SK-N-SH (cell line): Measurements from ENCODE around the gene NAT8L. TPM values are rescaled to one million over a fixed set of nuclear protein-coding genes. Genes with fewer than 3 reads are reported as not detected.

Experiments
- CTCF ChIA-PET: fragments of 300-600, 350-600 bp; formaldehyde crosslinking; extraction: SDS; loops from one replicate; lab custom pipeline; 2021; lab: Yijun Ruan, JAX
- POLR2A ChIA-PET: fragments of 350-600 bp; sonication (Branson Sonifier 250); formaldehyde crosslinking; extraction: SDS; loops from one replicate; lab custom pipeline; 2020; ENCODE audit warnings: antibody characterized with exemption, inconsistent platforms; lab: Yijun Ruan, JAX
- DNase-seq: peaks from one replicate; pipeline ENCODE4 v3.0.0; 2012
- H2AFZ ChIP-seq: fragments of 200-600 bp; sonication (generic); 2 replicates; pipeline ENCODE4 v1.8.1; 2016; ENCODE audit warnings: antibody characterized with exemption, mild to moderate bottlenecking, low read depth
- H3F3A ChIP-seq: fragments of 200-600 bp; sonication (generic); replicated peaks from 2 replicates; pipeline ENCODE3; 2016; ENCODE audit warnings: antibody characterized with exemption, mild to moderate bottlenecking; ENCODE audit not compliant: insufficient read depth
- H3K27ac ChIP-seq, 2 experiments: fragments of 200-500 bp in 1 of 2; fragments of 200-600 bp in 1 of 2; sonication (Bioruptor generic) in 1 of 2; sonication (generic), shearing (Covaris generic) in 1 of 2; 2 replicates each; pipeline versions ENCODE4 v1.5.1 to v1.6.1; 2014 to 2016; ENCODE audit warnings: low read depth in 2 of 2, inconsistent platforms in 1 of 2, low read length in 1 of 2, mild to moderate bottlenecking in 1 of 2, mixed read lengths in 1 of 2
- H3K27me3 ChIP-seq: fragments of 200-600 bp; sonication (generic), shearing (Covaris generic); 2 replicates; pipeline ENCODE4 v1.6.1; 2016; ENCODE audit warnings: mixed run types; ENCODE audit not compliant: insufficient read depth
- H3K36me3 ChIP-seq, 2 experiments: fragments of 200-500 bp in 1 of 2; fragments of 200-600 bp in 1 of 2; sonication (Bioruptor generic) in 1 of 2; sonication (generic) in 1 of 2; replicated peaks in 1 of 2; 2 replicates each; pipeline versions ENCODE3 to v1.5.1; 2014 to 2016; ENCODE audit warnings: low read length in 1 of 2, mild to moderate bottlenecking in 1 of 2; ENCODE audit not compliant: insufficient read depth in 2 of 2, control insufficient read depth in 1 of 2
- H3K4me1 ChIP-seq, 2 experiments: fragments of 200-500 bp in 1 of 2; fragments of 200-600 bp in 1 of 2; sonication (Bioruptor generic) in 1 of 2; sonication (generic), shearing (Covaris generic) in 1 of 2; 2 replicates each; pipeline versions ENCODE4 v1.5.1 to v1.6.1; 2014 to 2016; ENCODE audit warnings: low read depth in 1 of 2, low read length in 1 of 2, mixed run types in 1 of 2; ENCODE audit not compliant: insufficient read depth in 2 of 2, control insufficient read depth in 1 of 2
- H3K4me2 ChIP-seq: fragments of 200-600 bp; sonication (generic), shearing (Covaris generic); 2 replicates; pipeline ENCODE4 v1.6.1; 2017; ENCODE audit warnings: mixed run types
- H3K4me3 ChIP-seq, 2 experiments: fragments of 200-500 bp in 1 of 2; fragments of 200-600 bp in 1 of 2; sonication (Bioruptor generic) in 1 of 2; sonication (generic), shearing (Covaris generic) in 1 of 2; 2 replicates each; pipeline versions ENCODE4 v1.5.1 to v1.8.1; 2014 to 2016; ENCODE audit warnings: low read depth in 2 of 2, inconsistent platforms in 1 of 2, low read length in 1 of 2, mild to moderate bottlenecking in 1 of 2, mixed read lengths in 1 of 2, moderate library complexity in 1 of 2
- H3K79me2 ChIP-seq: fragments of 200-600 bp; sonication (generic); 2 replicates; pipeline ENCODE4 v1.8.1; 2017; ENCODE audit warnings: mild to moderate bottlenecking; ENCODE audit not compliant: insufficient read depth
- H3K9ac ChIP-seq: fragments of 200-600 bp; sonication (generic); 2 replicates; pipeline ENCODE4 v1.6.1; 2017; ENCODE audit warnings: mixed run types
- H3K9me2 ChIP-seq: fragments of 200-600 bp; sonication (generic); 2 replicates; pipeline ENCODE4 v1.6.1; 2017; ENCODE audit warnings: mixed run types
- H3K9me3 ChIP-seq: fragments of 200-600 bp; sonication (generic); 2 replicates; pipeline ENCODE4 v1.6.1; 2017; ENCODE audit warnings: mixed run types, mild to moderate bottlenecking, moderate library complexity
- H4K20me1 ChIP-seq: fragments of 200-600 bp; sonication (generic); 2 replicates; pipeline ENCODE4 v1.6.1; 2017; ENCODE audit warnings: mild to moderate bottlenecking, mixed run types; ENCODE audit not compliant: insufficient read depth
- CHD2 ChIP-seq: fragments of 150-350 bp; IDR thresholded peaks from 2 replicates; pipeline ENCODE4 v1.6.1; 2018; ENCODE audit warnings: low read length; ENCODE audit not compliant: partially characterized antibody
- EP300 ChIP-seq, 2 experiments: IDR thresholded peaks; 2 replicates each; pipeline versions ENCODE4 v1.4.0 to v1.6.1; 2012; ENCODE audit warnings: borderline replicate concordance in 1 of 2, low read depth in 1 of 2, low read length in 1 of 2
- EZH2phosphoT487 ChIP-seq: fragments of 200-600 bp; sonication (generic); IDR thresholded peaks from 2 replicates; pipeline ENCODE4 v1.6.1; 2017; ENCODE audit warnings: low read depth, mixed run types, mild to moderate bottlenecking, antibody characterized with exemption, moderate library complexity, borderline replicate concordance
- FOSL2 ChIP-seq: IDR thresholded peaks from 2 replicates; pipeline ENCODE4 v1.4.0; 2012; ENCODE audit warnings: low read depth, mild to moderate bottlenecking, moderate library complexity, borderline replicate concordance
- NRF1 ChIP-seq: IDR thresholded peaks from 2 replicates; pipeline ENCODE4 v1.6.1; 2012; ENCODE audit warnings: low read depth, mild to moderate bottlenecking, low read length
- POLR2AphosphoS5 ChIP-seq: IDR thresholded peaks from 2 replicates; pipeline ENCODE4 v1.6.1; 2012; ENCODE audit warnings: low read depth, low read length
- RCOR1 ChIP-seq: fragments of 150-350 bp; IDR thresholded peaks from 2 replicates; pipeline ENCODE4 v1.6.1; 2017; ENCODE audit warnings: antibody characterized with exemption, low read length
- SIN3A ChIP-seq: IDR thresholded peaks from 2 replicates; pipeline ENCODE4 v1.6.1; 2012; ENCODE audit warnings: low read depth, mild to moderate bottlenecking, low read length, moderate library complexity, borderline replicate concordance
- TCF12 ChIP-seq: IDR thresholded peaks from 2 replicates; pipeline ENCODE4 v1.4.0; 2012
- WGBS: methylation state at CpG from one replicate; pipeline ENCODE4 v1.1.6; 2017; ENCODE audit warnings: low lambda C conversion rate; 5-methylcytosine and 5-hydroxymethylcytosine counted together
- polyA plus RNA-seq, 3 experiments: library from polyadenylated mRNA; depleted of rRNA; stranded (reverse); fragments of >200 nt; gene quantifications; 2 replicates each; pipeline ENCODE4 v1.2.3, GENCODE V29; 2012
- TF ChIP-seq, protein P1 (sequence below): fragments of 200-600 bp; sonication (generic); IDR thresholded peaks from 2 replicates; pipeline ENCODE4 v1.6.1; 2017; ENCODE audit warnings: antibody characterized with exemption, mild to moderate bottlenecking, moderate library complexity
- TF ChIP-seq, protein P2 (sequence below): fragments of 150-350 bp; IDR thresholded peaks from 2 replicates; pipeline ENCODE4 v1.6.1; 2017; ENCODE audit warnings: antibody characterized with exemption, low read length, low read depth, borderline replicate concordance
- TF ChIP-seq, protein P3 (sequence below): IDR thresholded peaks from 2 replicates; pipeline ENCODE4 v1.4.0; 2012; ENCODE audit warnings: low read depth, borderline replicate concordance

NAT8L gene
- polyA plus RNA-seq, 1 of the 3 experiments (the other 2 are of a cell fraction): 0.43 TPM

DNA sequence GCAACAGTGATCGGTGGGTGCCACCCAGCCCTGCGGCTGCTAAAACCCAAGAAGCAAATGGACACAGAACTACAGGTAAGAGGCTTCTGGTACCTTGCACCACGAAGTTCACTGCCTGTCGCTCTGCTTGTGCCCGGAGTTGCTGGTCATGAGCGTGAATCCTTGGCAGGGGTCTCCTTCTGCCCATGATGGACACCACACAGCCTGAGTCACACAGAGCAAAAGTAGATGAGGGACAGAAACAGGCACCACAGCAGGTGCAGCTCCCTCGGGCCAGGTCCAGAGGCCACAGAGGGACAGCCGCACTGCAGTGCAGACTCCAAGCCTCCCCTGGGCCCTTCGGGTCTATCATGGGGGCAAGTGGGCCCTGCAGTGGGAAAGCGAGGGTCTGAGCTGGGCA lies 22.4 kb downstream of the NAT8L start (continued):
- TF ChIP-seq, protein P1, sequence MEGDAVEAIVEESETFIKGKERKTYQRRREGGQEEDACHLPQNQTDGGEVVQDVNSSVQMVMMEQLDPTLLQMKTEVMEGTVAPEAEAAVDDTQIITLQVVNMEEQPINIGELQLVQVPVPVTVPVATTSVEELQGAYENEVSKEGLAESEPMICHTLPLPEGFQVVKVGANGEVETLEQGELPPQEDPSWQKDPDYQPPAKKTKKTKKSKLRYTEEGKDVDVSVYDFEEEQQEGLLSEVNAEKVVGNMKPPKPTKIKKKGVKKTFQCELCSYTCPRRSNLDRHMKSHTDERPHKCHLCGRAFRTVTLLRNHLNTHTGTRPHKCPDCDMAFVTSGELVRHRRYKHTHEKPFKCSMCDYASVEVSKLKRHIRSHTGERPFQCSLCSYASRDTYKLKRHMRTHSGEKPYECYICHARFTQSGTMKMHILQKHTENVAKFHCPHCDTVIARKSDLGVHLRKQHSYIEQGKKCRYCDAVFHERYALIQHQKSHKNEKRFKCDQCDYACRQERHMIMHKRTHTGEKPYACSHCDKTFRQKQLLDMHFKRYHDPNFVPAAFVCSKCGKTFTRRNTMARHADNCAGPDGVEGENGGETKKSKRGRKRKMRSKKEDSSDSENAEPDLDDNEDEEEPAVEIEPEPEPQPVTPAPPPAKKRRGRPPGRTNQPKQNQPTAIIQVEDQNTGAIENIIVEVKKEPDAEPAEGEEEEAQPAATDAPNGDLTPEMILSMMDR: no peak
- TF ChIP-seq, all 33 proteins: peak for 0

DNA sequence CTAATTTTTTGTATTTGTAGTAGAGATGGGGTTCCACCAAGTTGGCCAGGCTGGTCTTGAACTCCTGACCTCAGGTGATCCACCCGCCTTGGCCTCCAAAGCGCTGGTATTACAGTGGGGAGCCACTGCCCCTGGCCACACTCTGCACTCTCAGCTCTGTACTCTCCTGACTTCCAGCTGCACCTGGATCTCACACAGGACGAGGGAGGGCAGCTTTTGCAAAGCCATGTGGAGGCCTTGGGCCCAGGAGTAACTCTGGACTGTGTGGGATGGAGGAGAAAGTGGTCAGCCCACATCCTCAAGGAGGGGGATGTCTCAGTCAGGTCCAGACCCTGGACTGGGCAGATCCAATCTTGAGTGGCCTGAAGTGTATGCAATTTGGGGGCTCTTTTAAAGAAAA lies 23.0 kb downstream of the NAT8L start:
- no peak overlapping the region for H3K9ac ChIP-seq
- H3K79me2 ChIP-seq: no peaks in the 10 kb centered on the region
- H3K27ac ChIP-seq: no peak overlapping the region
- CTCF ChIA-PET: interaction anchor here (1.5 kb wide), 1 partner anchor 32 kb away, joined by 3 read pairs; no protein-coding TSS in a partner anchor
- H2AFZ ChIP-seq: no peak overlapping the region
- H4K20me1 ChIP-seq: no peaks in the 10 kb centered on the region
- no peaks in the 10 kb centered on the region for H3K9me3 ChIP-seq
- H3K4me1 ChIP-seq: no peaks in the 10 kb centered on the region
- no peaks in the 10 kb centered on the region for H3K27me3 ChIP-seq
- no peaks in the 10 kb centered on the region for H3F3A ChIP-seq
- TF ChIP-seq EP300 (IDR thresholded peaks at IDR 0.05; ENCODE audit: borderline replicate concordance in 1 of 2, low read depth in 1 of 2, low read length in 1 of 2): no peak
- TF ChIP-seq FOSL2: no peak
- TF ChIP-seq, protein P2, sequence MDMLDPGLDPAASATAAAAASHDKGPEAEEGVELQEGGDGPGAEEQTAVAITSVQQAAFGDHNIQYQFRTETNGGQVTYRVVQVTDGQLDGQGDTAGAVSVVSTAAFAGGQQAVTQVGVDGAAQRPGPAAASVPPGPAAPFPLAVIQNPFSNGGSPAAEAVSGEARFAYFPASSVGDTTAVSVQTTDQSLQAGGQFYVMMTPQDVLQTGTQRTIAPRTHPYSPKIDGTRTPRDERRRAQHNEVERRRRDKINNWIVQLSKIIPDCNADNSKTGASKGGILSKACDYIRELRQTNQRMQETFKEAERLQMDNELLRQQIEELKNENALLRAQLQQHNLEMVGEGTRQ: no peak
- no peak for TF ChIP-seq RCOR1
- no peak for TF ChIP-seq SIN3A
- TF ChIP-seq CHD2: no peak
- TF ChIP-seq EZH2phosphoT487: no peak
- TF ChIP-seq TCF12: no peak
- TF ChIP-seq, protein P3, sequence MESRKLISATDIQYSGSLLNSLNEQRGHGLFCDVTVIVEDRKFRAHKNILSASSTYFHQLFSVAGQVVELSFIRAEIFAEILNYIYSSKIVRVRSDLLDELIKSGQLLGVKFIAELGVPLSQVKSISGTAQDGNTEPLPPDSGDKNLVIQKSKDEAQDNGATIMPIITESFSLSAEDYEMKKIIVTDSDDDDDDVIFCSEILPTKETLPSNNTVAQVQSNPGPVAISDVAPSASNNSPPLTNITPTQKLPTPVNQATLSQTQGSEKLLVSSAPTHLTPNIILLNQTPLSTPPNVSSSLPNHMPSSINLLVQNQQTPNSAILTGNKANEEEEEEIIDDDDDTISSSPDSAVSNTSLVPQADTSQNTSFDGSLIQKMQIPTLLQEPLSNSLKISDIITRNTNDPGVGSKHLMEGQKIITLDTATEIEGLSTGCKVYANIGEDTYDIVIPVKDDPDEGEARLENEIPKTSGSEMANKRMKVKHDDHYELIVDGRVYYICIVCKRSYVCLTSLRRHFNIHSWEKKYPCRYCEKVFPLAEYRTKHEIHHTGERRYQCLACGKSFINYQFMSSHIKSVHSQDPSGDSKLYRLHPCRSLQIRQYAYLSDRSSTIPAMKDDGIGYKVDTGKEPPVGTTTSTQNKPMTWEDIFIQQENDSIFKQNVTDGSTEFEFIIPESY: no peak
- no peak for TF ChIP-seq POLR2AphosphoS5
- TF ChIP-seq NRF1: no peak
- TF ChIP-seq, all 33 proteins: peak for 0
- no peaks in the 10 kb centered on the region for H3K9me2 ChIP-seq
- 50% methylated on average over 2 of the region's 3 CpGs for WGBS
- H3K4me3 ChIP-seq: no peak overlapping the region
- no peak for DNase-seq
- no peaks in the 10 kb centered on the region for H3K36me3 ChIP-seq
- POLR2A ChIA-PET: no interaction called here
- H3K4me2 ChIP-seq: no peak overlapping the region
